ENCODE results near the gene KRTAP4-6. TPM values are rescaled to one million over a fixed set of nuclear protein-coding genes. Genes with fewer than 3 reads are reported as not detected.
"Not testable (repeated sequence)": the region's sequence is repeated elsewhere in the genome, so short reads cannot be mapped to it uniquely, and the experiment has no call there.

KRTAP4-6 gene
- total and polyA plus RNA-seq, 2 of the 8 experiments (the other 6 are each of a cell fraction or from before 2014, with no cell fraction given), result not detected

- H3K18ac ChIP-seq (ENCODE audit: extremely low read depth, low read length); H3K14ac ChIP-seq (ENCODE audit: insufficient read length); H3K79me2 ChIP-seq (ENCODE audit: control insufficient read depth in 1 of 2, insufficient read depth in 2 of 2, low read length in 2 of 2); H2BK12ac ChIP-seq (ENCODE audit: low read depth, low read length); H3K9me3 ChIP-seq (ENCODE audit: insufficient read depth in 2 of 2, low read depth in 1 of 2, low read length in 1 of 2); H2AK5ac ChIP-seq (ENCODE audit: low read depth, low read length); H3K4me3 ChIP-seq (ENCODE audit: extremely low read depth in 1 of 4, insufficient read depth in 2 of 4, low read depth in 3 of 4, low read length in 4 of 4); CTCF ChIA-PET (ENCODE audit: partially characterized antibody); H4K91ac ChIP-seq (replicated peaks; ENCODE audit: insufficient read length, low read length); H2AFZ ChIP-seq (ENCODE audit: low read length); H3K4ac ChIP-seq (replicated peaks; ENCODE audit: insufficient read length, low read depth, low read length); H3K9ac ChIP-seq (replicated peaks in 1 of 4; ENCODE audit: extremely low read depth in 1 of 4, low read depth in 3 of 4, low read length in 3 of 4); H3K27me3 ChIP-seq (replicated peaks in 1 of 4; ENCODE audit: control insufficient read depth in 3 of 4, extremely low read depth in 1 of 4, insufficient read depth in 3 of 4, low read length in 3 of 4); H3K23ac ChIP-seq (ENCODE audit: insufficient read length); POLR2A ChIA-PET (ENCODE audit: partially characterized antibody); DNase-seq (ENCODE audit: low read depth in 1 of 2, low spot score in 2 of 2); H3K4me2 ChIP-seq (ENCODE audit: insufficient read depth in 1 of 2, low read depth in 2 of 2, low read length in 2 of 2); H4K5ac ChIP-seq (ENCODE audit: insufficient read length, low read depth, low read length); H3K36me3 ChIP-seq (ENCODE audit: control insufficient read depth in 2 of 4, insufficient read depth in 4 of 4, low read length in 3 of 4); H4K20me1 ChIP-seq (replicated peaks in 1 of 2; ENCODE audit: control insufficient read depth in 1 of 2, insufficient read depth in 2 of 2, low read length in 2 of 2); H4K8ac ChIP-seq (ENCODE audit: extremely low read depth, insufficient read depth, low read length); H3K23me2 ChIP-seq (ENCODE audit: low read depth, low read length); H2BK20ac ChIP-seq (ENCODE audit: low read length); H3K4me1 ChIP-seq (replicated peaks in 1 of 4; ENCODE audit: control insufficient read depth in 3 of 4, insufficient read depth in 4 of 4, low read length in 3 of 4); H3K79me1 ChIP-seq (ENCODE audit: low read depth, low read length); H3K56ac ChIP-seq (replicated peaks; ENCODE audit: insufficient read length, low read depth, low read length); H2BK120ac ChIP-seq (replicated peaks; ENCODE audit: low read depth, low read length); H2BK5ac ChIP-seq (ENCODE audit: low read depth, low read length); FAIRE-seq; H3K27ac ChIP-seq (ENCODE audit: low read depth, low read length); H2BK15ac ChIP-seq (ENCODE audit: low read length): not testable (repeated sequence)
- 89% methylated on average over 12 of the region's 12 CpGs; no CpG with 5 or more reads in 1 of the 2 experiments for WGBS, 2 experiments (ENCODE audit: extremely low coverage in 1 of 2, insufficient coverage in 1 of 2, insufficient read length in 1 of 2, insufficient replicate concordance in 2 of 2, low coverage in 1 of 2, low lambda C conversion rate in 2 of 2, missing lambda C conversion rate in 1 of 2)
Observed at GRCh38 chr17:41123292-41123990, 16.9 kb downstream of the KRTAP4-6 start.

All from H1 (cell line).